HG03521 (cell line): ENCODE results near the gene HAGH.
A peak's percentile ranks its signal among the peaks of the same experiment; 100 is the strongest.
"Not testable (repeated sequence)": the region's sequence is repeated elsewhere in the genome, so short reads cannot be mapped to it uniquely, and the experiment has no call there.

ENCODE experiments used
- ATAC-seq: cut with Tn5 transposase; IDR thresholded peaks from one replicate; pipeline ENCODE4 v1.9.1; 2021; ENCODE audit warnings: mild to moderate bottlenecking, moderate library complexity; ENCODE audit not compliant: unreplicated experiment

HAGH gene

DNA sequence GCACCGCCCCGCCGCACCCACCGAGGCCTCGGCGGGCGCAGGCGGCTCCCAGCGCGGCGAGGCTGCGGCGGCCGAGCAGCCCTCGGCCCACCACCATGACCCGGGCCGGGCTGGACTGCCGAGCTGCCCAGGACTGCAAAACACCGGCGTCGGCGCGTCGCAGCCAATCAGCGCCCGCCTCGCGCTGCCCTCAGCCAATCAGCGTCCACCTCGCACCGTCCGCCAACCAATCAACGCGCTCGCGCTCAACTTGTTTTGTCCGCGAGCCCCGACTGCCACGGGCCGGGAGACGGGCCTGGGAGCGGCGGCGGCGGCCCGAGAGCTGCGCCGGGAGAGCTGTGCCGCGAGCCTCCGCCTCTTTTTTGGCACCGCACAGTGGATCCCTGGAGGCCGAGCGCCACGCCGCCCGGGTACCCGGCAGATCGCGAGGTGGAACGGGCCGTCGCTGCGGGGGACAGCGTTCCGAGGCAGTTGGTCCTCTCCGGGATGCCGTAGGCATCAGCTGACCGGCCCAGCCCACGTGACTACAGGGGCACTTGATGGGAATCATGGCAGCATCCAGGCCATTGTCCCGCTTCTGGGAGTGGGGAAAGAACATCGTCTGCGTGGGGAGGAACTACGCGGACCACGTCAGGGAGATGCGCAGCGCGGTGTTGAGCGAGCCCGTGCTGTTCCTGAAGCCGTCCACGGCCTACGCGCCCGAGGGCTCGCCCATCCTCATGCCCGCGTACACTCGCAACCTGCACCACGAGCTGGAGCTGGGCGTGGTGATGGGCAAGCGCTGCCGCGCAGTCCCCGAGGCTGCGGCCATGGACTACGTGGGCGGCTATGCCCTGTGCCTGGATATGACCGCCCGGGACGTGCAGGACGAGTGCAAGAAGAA, at the start of gene HAGH, which contains the start of gene FAHD1:
TSS of gene HAGH (minus strand) at position 135 of the 883 bp plus-strand sequence. CDS start at position 97, 38 bp downstream.
TSS of gene FAHD1 (plus strand) at position 516 of the 883 bp plus-strand sequence. CDS start at position 549, 33 bp downstream.
- peak; percentile 85 for ATAC-seq

DNA sequence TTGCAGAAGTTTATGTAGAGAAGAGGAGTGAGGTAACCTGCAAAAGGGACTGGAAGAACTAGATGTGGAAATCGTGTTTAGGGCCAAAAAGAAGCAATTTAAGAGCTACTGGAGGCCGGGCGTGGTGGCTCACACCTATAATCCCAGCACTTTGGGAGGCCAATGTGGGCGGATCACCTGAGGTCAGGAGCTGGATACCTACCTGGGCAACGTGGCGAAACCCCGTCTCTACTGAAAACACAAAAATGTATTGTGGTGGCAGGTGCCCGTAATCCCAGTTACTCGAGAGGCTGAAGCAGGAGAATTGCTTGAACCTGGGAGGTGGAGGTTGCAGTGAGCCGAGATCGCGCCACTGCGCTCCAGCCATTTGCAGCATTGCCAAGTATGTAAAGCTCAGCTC, 49.4 kb upstream of the HAGH start:
- ATAC-seq = not testable (repeated sequence)

DNA sequence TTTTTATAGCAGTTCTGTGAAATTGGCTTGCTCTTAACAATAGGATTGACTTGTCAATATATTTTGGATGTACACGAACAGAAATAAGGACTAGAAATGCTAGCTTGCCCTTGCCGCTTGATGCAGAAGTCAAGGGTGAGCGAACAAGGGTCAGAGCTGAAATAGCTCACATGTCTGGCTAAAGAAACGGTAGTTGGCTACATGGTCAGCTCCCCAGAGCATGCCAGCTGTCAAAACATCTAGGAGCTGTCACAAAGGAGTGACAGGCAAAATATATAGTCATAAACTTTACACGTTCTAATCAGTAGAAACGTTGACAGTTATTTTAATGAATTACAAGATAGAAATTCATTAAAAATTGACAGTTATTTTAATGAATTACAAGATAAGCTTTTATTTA, 48.2 kb upstream of the HAGH start:
- ATAC-seq = no peak

DNA sequence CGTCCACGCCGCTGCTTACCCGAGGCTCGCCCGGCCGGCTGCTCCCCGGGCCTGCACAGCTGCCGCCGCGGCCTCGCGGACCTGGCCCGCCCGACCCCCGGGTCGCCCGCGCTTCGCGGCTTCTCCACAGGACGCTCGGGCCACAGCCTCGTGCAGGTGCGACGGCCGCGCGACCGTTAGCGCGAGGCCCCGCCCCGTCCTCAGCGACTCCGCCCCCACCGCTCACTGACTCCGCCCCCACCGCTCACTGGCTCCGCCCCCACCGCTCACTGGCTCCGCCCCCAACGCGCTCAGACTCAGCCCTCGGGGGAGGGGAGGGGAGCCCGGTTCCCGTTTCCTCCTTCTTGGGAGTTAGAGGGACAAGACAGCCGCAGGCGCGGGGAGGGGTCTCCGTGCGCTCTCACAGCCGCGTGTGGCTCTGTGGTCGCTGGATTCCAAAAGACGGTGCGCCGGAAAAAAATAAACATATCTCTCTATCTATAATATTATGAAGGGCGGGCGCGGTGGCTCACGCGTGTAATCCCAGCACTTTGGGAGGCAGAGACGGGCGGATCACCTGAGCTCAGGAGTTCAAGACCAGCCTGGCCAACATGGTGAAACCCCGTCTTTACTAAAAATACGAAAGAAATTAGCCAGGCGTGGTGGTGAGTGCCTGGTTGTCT, 45.5 kb upstream of the HAGH start, which contains the start of gene MEIOB:
TSS of gene MEIOB (minus strand) at position 191 of the 662 bp plus-strand sequence. CDS start 3,989 bp downstream, outside the sequence.
- no peak for ATAC-seq

- ATAC-seq = no peak
These were observed 43.9 kb upstream of the HAGH start for GRCh38 chr16:1870365-1871082.

GRCh38 chr16:1865902-1866690, 39.5 kb upstream of the HAGH start:
- ATAC-seq = no peak

- ATAC-seq = no peak
These were observed 37.2 kb upstream of the HAGH start for GRCh38 chr16:1863681-1864460.

GRCh38 chr16:1862394-1862793, 35.8 kb upstream of the HAGH start:
- ATAC-seq = no peak

DNA sequence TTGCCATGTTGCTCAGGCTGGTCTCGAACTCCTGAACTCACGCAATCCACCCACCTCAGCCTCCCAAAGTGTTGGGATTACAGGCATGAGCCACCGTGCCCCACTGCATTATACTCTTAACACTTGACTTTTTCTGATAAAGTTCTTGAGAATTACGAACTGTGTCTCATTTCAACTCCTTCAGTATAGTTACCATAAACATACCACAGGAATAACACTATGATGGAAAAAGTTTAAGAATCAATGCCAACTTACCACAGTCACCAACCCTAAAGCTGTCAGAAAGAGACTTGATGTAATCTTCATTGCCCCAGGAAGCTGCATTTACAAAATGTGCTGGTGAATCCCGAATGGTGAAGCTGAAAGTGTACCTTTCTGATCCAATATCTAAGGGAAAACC, 35.1 kb upstream of the HAGH start:
- ATAC-seq = no peak

DNA sequence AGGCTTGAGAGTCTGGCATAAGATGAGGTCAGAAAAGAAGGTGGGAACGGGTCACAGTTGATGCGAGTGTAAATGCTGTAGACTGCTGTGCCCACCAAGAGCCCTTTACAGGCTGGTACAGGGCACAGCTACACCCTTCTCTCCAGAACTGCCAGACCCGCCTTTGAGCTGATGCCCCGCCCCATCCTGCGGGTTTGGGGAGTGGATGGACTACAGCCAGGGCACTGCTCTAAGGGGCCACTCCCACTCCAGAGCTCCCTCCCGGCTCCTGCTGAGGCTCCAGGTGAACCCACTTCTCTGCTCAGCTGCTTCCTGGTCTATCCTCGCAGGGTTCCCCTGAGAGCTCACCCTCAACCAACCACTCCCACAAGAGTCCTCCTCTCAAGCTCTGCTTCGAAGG, 33.0 kb upstream of the HAGH start:
- ATAC-seq = no peak

DNA sequence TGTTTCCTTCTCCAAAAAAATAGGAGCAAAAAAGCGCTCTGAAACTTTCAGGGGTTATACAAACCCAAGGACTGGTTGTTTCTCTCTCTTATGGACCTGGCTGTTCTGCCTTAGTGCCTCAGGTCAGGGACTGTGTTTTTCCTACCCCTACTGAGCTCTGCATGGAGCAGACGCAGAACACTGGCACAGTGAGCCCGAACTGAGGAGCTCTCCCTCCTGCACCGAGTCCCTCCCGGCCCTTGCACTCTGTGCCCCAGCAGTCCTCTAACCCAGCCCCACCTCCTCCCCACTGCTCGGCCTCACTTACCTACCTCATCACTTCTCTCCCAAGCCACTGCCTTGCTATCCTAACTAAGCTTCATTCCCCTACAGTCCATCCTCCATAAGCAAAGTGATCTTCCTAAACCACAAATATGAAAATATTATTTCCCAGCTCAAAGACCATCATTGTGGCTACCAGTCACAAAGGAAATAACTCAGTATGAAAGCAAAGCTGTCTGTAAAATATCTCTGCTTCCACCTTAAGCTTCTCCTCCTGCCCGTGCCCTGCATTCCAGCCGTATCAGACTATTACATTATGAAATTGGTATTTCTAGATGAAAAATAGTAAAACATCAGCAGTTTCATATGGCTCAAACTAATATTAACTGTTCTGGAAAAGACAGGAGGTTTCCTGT, 31.7 kb upstream of the HAGH start:
- ATAC-seq = no peak

DNA sequence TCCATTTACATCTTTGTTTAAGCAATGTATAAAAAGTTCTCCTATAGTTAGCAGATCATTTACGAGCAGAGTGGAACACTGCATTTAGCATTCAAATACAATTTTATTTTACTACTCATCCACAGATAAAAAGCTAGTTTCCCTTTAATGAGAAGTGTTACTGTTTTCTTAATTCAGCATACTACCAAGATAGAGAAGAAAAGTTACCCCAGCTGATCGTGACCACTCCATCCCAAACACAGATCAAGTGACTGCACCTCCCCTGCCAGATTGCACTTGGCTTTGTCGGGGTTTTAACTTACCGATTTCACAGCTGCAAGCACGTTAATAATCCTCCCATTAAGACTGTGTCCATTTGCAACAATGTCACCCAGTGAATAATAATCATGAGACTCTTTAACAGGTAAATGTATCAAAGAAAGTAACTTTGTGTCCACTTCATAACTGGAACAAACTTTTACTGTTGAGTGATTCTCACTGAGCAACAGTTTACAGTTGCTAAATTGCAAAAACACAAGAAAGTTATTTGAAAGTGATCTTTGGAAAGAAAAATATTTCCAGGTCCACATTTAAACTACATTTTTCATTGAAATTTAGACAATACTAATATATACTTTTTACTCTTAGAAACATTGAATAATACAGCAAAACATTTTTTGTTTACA, 30.9 kb upstream of the HAGH start:
- ATAC-seq = no peak

DNA sequence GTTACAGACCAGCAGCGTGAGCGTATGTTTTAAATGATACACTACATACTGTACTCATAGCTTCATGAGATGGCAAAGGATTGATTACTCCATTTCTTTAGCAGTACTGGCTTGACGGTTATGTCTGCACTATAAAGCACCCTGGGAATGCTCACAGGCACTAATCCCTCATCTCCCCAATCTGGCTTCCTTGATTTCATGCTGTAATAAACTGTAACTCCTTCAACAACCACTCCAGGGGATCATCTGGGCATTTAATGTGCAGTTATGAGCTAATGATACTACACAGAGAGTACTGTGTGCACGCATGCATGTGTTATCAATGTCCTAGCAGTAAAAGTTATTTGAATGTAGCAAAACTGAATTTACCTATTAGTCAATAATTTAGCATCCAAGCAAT, 25.2 kb upstream of the HAGH start:
- no peak for ATAC-seq

DNA sequence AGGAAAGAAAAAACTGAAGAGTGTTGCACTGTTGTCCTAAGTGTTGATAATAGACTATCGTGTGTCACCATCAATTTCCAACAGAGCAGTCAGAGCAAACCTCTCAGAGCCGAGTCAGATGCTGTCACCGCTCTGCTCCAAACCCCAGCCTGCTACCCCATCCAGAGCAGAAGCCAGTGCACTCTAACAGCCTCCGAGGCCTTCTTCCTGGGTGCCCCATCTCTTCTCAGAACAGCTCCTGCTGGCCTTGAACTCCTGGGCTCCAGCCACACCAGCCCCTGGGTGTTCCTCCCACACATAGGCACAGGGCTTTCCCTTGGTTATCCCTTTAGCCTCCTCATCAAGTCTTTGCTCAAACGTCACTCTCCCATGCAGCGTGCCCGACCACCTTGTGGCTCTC, 24.4 kb upstream of the HAGH start:
- no peak for ATAC-seq

- no peak for ATAC-seq
These were observed 19.8 kb upstream of the HAGH start for GRCh38 chr16:1846416-1846815.

DNA sequence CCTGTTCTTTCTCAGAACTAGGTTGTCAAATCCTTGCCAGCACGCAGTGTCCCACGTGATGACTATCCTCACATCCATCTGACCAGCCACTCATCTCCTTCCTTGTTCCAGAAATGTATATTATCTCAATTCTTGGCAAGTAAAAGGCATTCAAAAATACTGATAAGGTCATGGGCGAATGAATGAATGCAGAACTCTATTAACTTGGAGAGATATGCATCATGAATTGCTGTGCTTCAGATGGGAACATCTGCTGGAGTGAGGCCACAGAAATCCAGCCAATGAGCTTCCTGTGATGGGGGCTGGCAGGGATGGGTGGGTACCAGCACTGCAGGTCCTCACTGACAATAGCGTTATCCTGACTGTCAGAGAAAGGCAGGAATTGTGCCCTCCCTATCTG, 19.4 kb upstream of the HAGH start:
- ATAC-seq = no peak

GRCh38 chr16:1839554-1839953, 12.9 kb upstream of the HAGH start:
- no peak for ATAC-seq

- ATAC-seq = no peak
These were observed 7.5 kb upstream of the HAGH start for GRCh38 chr16:1834096-1834495.
